Nephron progenitor cell (in vitro differentiated cells): Measurements from ENCODE around the gene PRUNE2.

Experiments
- DNase-seq: peaks from one replicate; pipeline ENCODE4 v3.0.0; 2021
- H3K27ac Mint-ChIP-seq: 2 replicates; pipeline ENCODE4 v1.8.0; 2021; ENCODE audit warnings: mild to moderate bottlenecking, moderate library complexity, mixed read lengths
- H3K27me3 Mint-ChIP-seq: 2 replicates; pipeline ENCODE4 v1.8.0; 2021; ENCODE audit warnings: mild to moderate bottlenecking, low read depth, mixed read lengths; ENCODE audit not compliant: poor library complexity
- H3K36me3 Mint-ChIP-seq: 2 replicates; pipeline ENCODE4 v1.8.0; 2021; ENCODE audit warnings: low read depth, mixed read lengths
- H3K4me1 Mint-ChIP-seq: 2 replicates; pipeline ENCODE4 v1.8.0; 2021; ENCODE audit warnings: mixed read lengths
- H3K4me3 Mint-ChIP-seq: 2 replicates; pipeline ENCODE4 v1.8.0; 2021; ENCODE audit warnings: mild to moderate bottlenecking, moderate library complexity, mixed read lengths
- H3K9me3 Mint-ChIP-seq: 2 replicates; pipeline ENCODE4 v1.8.0; 2021; ENCODE audit warnings: mild to moderate bottlenecking, moderate library complexity, mixed read lengths
- TF ChIP-seq, protein P1 (sequence below): fragments of 200-600 bp; sonication (generic); IDR thresholded peaks from 2 replicates; pipeline ENCODE4 v1.5.0; 2021; ENCODE audit warnings: antibody characterized with exemption

PRUNE2 gene

DNA sequence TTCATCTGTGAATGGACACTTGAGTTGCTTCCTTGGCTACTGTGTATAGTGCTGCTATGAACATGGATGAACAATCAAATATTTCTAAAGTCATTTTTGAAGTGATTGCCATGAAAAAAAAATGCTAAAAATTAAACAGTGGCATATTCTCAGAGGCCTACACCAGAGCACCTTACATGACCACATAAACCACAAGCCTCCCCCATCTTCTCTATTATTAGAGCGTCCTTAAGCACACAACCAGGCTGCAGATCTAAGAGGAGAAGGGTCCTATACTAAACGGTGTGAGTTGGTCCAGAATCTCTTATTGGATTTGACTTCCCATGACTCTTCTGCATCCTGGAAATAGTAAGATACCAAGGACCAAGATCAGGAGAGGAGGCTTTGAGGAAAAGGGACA lies 107.4 kb downstream of the PRUNE2 start:
- H3K4me3 Mint-ChIP-seq = no peak overlapping the region
- TF ChIP-seq, protein P1, sequence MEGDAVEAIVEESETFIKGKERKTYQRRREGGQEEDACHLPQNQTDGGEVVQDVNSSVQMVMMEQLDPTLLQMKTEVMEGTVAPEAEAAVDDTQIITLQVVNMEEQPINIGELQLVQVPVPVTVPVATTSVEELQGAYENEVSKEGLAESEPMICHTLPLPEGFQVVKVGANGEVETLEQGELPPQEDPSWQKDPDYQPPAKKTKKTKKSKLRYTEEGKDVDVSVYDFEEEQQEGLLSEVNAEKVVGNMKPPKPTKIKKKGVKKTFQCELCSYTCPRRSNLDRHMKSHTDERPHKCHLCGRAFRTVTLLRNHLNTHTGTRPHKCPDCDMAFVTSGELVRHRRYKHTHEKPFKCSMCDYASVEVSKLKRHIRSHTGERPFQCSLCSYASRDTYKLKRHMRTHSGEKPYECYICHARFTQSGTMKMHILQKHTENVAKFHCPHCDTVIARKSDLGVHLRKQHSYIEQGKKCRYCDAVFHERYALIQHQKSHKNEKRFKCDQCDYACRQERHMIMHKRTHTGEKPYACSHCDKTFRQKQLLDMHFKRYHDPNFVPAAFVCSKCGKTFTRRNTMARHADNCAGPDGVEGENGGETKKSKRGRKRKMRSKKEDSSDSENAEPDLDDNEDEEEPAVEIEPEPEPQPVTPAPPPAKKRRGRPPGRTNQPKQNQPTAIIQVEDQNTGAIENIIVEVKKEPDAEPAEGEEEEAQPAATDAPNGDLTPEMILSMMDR = no peak
- no peaks in the 10 kb centered on the region for H3K27me3 Mint-ChIP-seq
- no peaks in the 10 kb centered on the region for H3K36me3 Mint-ChIP-seq
- H3K4me1 Mint-ChIP-seq = peaks cover 5% of the 10 kb centered on the region
- no peaks in the 10 kb centered on the region for H3K9me3 Mint-ChIP-seq
- DNase-seq = no peak
- no peak overlapping the region for H3K27ac Mint-ChIP-seq

DNA sequence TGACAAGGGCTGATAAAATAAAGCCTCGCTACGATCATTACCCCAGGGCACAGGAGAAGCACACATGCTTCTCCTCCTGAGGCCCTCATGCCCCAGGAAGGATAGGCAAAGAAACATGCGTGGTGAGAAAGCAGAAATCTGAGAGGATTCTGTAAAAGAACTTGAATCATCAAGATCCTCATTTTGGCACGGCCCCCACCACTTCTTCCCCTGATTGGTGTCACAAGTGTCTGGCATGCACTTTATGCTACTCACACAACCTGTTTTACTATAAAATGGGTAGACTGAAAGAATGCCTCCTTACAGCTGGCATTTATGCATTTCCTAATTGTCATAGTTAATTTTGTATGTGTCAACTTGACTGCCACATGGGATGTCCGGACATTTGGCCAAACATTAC lies 109.6 kb downstream of the PRUNE2 start:
- Mint-ChIP-seq H3K9me3 (no peaks in the 10 kb centered on the region), H3K36me3 (no peaks in the 10 kb centered on the region), H3K27me3 (peaks cover 3% of the 10 kb centered on the region), H3K27ac (no peak overlapping the region), H3K4me3 (no peak overlapping the region), H3K4me1 (no peaks in the 10 kb centered on the region)
- TF ChIP-seq, protein P1 = no peak
- no peak for DNase-seq

DNA sequence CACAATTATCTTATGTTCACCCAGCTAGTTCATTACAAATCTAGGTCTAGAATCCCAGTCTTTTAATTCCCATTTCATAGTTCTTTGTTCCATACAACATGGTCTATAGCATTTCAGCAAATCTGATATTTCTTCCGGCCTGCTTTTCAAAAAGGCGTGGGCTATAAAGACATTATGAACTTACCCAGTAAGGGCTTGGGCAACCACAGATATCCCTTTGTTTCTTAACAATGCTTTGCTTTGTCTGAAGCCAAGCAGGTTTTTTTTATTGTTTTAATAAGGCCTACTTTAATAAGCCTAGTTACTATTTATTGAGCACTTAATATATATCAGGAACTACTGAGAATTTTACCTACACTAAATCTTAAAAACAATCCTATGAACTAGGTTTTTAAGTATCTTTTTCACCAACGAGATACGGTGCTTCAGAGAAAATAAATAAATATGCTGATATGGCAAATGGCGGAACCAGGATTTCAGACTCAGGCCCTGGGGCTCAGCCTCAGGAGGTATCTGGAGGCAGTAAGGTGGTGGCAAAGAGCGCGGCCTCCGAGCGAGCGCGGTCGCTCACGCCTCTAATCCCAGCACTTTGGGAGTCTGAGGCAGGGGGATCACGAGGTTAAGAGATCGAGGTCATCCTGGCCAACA lies 112.0 kb downstream of the PRUNE2 start:
- TF ChIP-seq, protein P1 = no peak
- no peaks in the 10 kb centered on the region for H3K36me3 Mint-ChIP-seq
- no peaks in the 10 kb centered on the region for H3K4me1 Mint-ChIP-seq
- H3K27ac Mint-ChIP-seq = no peak overlapping the region
- DNase-seq = no peak
- no peaks in the 10 kb centered on the region for H3K9me3 Mint-ChIP-seq
- H3K4me3 Mint-ChIP-seq = no peak overlapping the region
- peaks cover 3% of the 10 kb centered on the region for H3K27me3 Mint-ChIP-seq

DNA sequence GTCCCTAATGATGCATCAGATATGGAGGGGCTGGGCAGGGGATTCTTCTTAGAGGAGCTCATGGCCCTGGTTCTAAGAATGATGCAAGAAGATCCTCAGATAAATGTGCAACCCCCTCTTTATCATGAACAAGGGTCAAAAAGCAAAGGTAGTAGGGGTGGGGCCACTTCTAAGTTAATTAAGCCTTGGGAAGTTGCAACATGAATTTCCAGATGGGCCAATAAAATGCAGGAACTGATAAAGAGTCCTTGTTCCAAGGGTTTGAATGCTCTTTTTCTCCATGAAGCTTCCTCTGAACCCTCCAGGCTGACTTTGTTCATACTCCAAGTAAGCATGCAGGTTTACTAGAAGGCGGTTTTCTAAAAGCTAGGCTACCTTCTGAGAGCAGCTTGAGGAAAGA lies 116.1 kb downstream of the PRUNE2 start:
- Mint-ChIP-seq H3K36me3 (no peaks in the 10 kb centered on the region), H3K4me3 (no peak overlapping the region), H3K9me3 (no peaks in the 10 kb centered on the region), H3K27ac (peak overlapping the region; percentile 46), H3K4me1 (no peaks in the 10 kb centered on the region), H3K27me3 (peaks cover 3% of the 10 kb centered on the region)
- DNase-seq = no peak
- TF ChIP-seq, protein P1 = no peak

DNA sequence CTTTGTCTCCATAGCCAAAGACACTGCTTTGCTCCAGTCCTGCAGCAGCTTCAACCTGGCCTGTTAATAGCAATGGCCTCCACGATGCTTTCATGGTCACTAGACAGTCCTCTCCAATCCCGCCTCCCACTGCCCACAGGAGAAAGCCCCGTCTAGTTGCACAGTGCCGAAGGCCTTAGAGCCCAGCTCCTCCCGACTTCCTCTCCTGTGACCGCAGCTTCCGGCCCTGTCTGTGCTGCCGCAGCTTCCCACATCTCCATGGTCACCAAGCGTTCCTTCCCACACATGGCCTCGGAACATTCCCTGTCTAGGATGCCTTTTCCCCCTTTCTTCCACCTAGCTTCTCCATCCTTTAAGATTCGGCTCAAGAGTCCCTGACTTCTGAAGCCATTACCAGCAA lies 118.2 kb downstream of the PRUNE2 start:
- TF ChIP-seq, protein P1 = no peak
- H3K9me3 Mint-ChIP-seq = no peaks in the 10 kb centered on the region
- H3K27ac Mint-ChIP-seq = no peak overlapping the region
- H3K36me3 Mint-ChIP-seq = no peaks in the 10 kb centered on the region
- peaks cover 3% of the 10 kb centered on the region for H3K27me3 Mint-ChIP-seq
- H3K4me3 Mint-ChIP-seq = no peak overlapping the region
- no peaks in the 10 kb centered on the region for H3K4me1 Mint-ChIP-seq
- DNase-seq = no peak

DNA sequence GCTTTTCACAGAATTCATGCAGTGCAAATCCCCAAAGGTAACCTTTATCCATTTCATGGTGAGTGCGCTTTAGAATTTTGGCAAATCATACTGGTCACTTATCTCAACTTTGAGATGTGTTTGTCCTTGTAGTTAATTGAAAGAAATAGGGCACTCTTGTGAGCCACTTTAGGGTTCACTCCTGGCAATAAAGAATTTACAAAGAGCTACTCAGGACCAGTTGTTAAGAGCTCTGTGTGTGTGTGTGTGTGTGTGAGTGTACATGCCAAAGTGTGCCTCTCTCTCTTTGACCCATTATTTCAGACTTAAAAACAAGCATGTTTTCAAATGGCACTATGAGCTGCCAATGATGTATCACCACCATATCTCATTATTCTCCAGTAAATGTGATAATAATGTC lies 120.4 kb downstream of the PRUNE2 start:
- H3K27me3 Mint-ChIP-seq = peaks cover 4% of the 10 kb centered on the region
- no peaks in the 10 kb centered on the region for H3K9me3 Mint-ChIP-seq
- H3K4me3 Mint-ChIP-seq = no peak overlapping the region
- no peak for DNase-seq
- no peak overlapping the region for H3K27ac Mint-ChIP-seq
- no peaks in the 10 kb centered on the region for H3K4me1 Mint-ChIP-seq
- TF ChIP-seq, protein P1 = no peak
- H3K36me3 Mint-ChIP-seq = no peaks in the 10 kb centered on the region
